ENCODE data around the gene IFITM2.
"Not testable (repeated sequence)": the region's sequence is repeated elsewhere in the genome, so short reads cannot be mapped to it uniquely, and the experiment has no call there.

Gene IFITM2

GRCh38 chr11:327581-327923 is 19.9 kb downstream of the IFITM2 start:
- H3K36me3 ChIP-seq, result no peaks in the 10 kb centered on the region
- no peak for TF ChIP-seq CTCF (IDR thresholded peaks at IDR 0.05; ENCODE audit: low read depth, low read length)
- H3K9me3 ChIP-seq, result no peaks in the 10 kb centered on the region
- H3K4me1 ChIP-seq, result no peaks in the 10 kb centered on the region
- H3K4me3 ChIP-seq (ENCODE audit: low read depth, low read length), result no peak overlapping the region
- H3K27me3 ChIP-seq, result no peaks in the 10 kb centered on the region
- DNase-seq, result no peak

- TF ChIP-seq CTCF (IDR thresholded peaks at IDR 0.05; ENCODE audit: low read depth, low read length), result no peak
- Histone ChIP-seq H3K4me3 (ENCODE audit: low read depth, low read length) (no peak overlapping the region), H3K36me3 (no peaks in the 10 kb centered on the region), H3K4me1 (no peaks in the 10 kb centered on the region), H3K27me3 (no peaks in the 10 kb centered on the region), H3K9me3 (no peaks in the 10 kb centered on the region)
- DNase-seq, result no peak
These were observed 20.4 kb downstream of the IFITM2 start for GRCh38 chr11:328012-328411.

GRCh38 chr11:328516-329100 is 21.0 kb downstream of the IFITM2 start:
- not testable (repeated sequence) for H3K9me3 ChIP-seq; H3K27me3 ChIP-seq; DNase-seq; H3K4me1 ChIP-seq; H3K4me3 ChIP-seq (ENCODE audit: low read depth, low read length); H3K36me3 ChIP-seq

- no peak for TF ChIP-seq CTCF (IDR thresholded peaks at IDR 0.05; ENCODE audit: low read depth, low read length)
- H3K4me3 ChIP-seq (ENCODE audit: low read depth, low read length), result no peak overlapping the region
- H3K4me1 ChIP-seq, result no peaks in the 10 kb centered on the region
These were observed 22.3 kb downstream of the IFITM2 start for GRCh38 chr11:329886-330253.

GRCh38 chr11:330307-330693 is 22.7 kb downstream of the IFITM2 start:
- Histone ChIP-seq H3K27me3 (no peaks in the 10 kb centered on the region), H3K4me1 (no peaks in the 10 kb centered on the region), H3K4me3 (ENCODE audit: low read depth, low read length) (no peak overlapping the region), H3K9me3 (no peaks in the 10 kb centered on the region), H3K36me3 (no peaks in the 10 kb centered on the region)
- no peak for TF ChIP-seq CTCF (IDR thresholded peaks at IDR 0.05; ENCODE audit: low read depth, low read length)
- DNase-seq, result no peak

More at GRCh38 chr11:329886-330253, 22.3 kb downstream of the IFITM2 start:
- Histone ChIP-seq H3K9me3 (no peaks in the 10 kb centered on the region), H3K27me3 (no peaks in the 10 kb centered on the region), H3K36me3 (no peaks in the 10 kb centered on the region)
- no peak for DNase-seq

- no peak for DNase-seq
- Histone ChIP-seq H3K4me3 (ENCODE audit: low read depth, low read length) (no peak overlapping the region), H3K36me3 (no peaks in the 10 kb centered on the region), H3K9me3 (no peaks in the 10 kb centered on the region), H3K4me1 (no peaks in the 10 kb centered on the region), H3K27me3 (no peaks in the 10 kb centered on the region)
- TF ChIP-seq CTCF (IDR thresholded peaks at IDR 0.05; ENCODE audit: low read depth, low read length), result no peak
These were observed 23.2 kb downstream of the IFITM2 start for GRCh38 chr11:330694-331357.

Data from BE2C (cell line).